Neural cell (in vitro differentiated cells): ENCODE data around the gene PLXNC1. TPM values are rescaled to one million over a fixed set of nuclear protein-coding genes. Genes with fewer than 3 reads are reported as not detected.

Experiments used
- H2AFZ ChIP-seq: fragments of 200-600, 300-800 bp; sonication (generic), shearing (Covaris generic); 2 replicates; pipeline ENCODE4 v1.6.0; 2014; ENCODE audit warnings: low read depth, mild to moderate bottlenecking, antibody characterized with exemption, low read length, moderate library complexity
- H3F3A ChIP-seq: fragments of 200-600 bp; shearing (Covaris generic); 2 replicates; pipeline ENCODE4 v1.6.1; 2016; ENCODE audit warnings: mild to moderate bottlenecking, moderate library complexity, mixed read lengths, antibody characterized with exemption, low read length; ENCODE audit not compliant: insufficient read depth, poor library complexity, severe bottlenecking
- H3K27ac ChIP-seq: fragments of 200-600, 300-800 bp; sonication (generic), shearing (Covaris generic); 2 replicates; pipeline ENCODE4 v1.5.1; 2014; ENCODE audit warnings: mild to moderate bottlenecking, low read length, moderate library complexity
- H3K27me3 ChIP-seq: fragments of 300-800, 200-600 bp; sonication (generic), shearing (Covaris generic); 2 replicates; pipeline ENCODE4 v1.6.0; 2014; ENCODE audit warnings: mild to moderate bottlenecking, low read depth, low read length, moderate library complexity; ENCODE audit not compliant: insufficient read depth
- H3K36me3 ChIP-seq: fragments of 300-800, 200-600 bp; sonication (generic), shearing (Covaris generic); 2 replicates; pipeline ENCODE4 v1.5.1; 2014; ENCODE audit warnings: mild to moderate bottlenecking, antibody characterized with exemption, low read length, moderate library complexity; ENCODE audit not compliant: insufficient read depth
- H3K4me2 ChIP-seq: fragments of 300-800, 200-600 bp; sonication (generic), shearing (Covaris generic); 2 replicates; pipeline ENCODE4 v1.6.0; 2014; ENCODE audit warnings: mild to moderate bottlenecking, low read length
- H3K4me3 ChIP-seq: fragments of 300-800, 200-600 bp; sonication (generic), shearing (Covaris generic); 2 replicates; pipeline ENCODE4 v1.5.1; 2014; ENCODE audit warnings: mild to moderate bottlenecking, low read length, moderate library complexity
- H3K79me2 ChIP-seq: fragments of 200-600 bp; shearing (Covaris generic); replicated peaks from 2 replicates; pipeline ENCODE4 v1.6.0; 2014; ENCODE audit warnings: mild to moderate bottlenecking, low read length, moderate library complexity; ENCODE audit not compliant: insufficient read depth
- H3K9ac ChIP-seq: fragments of 300-800, 200-600 bp; sonication (generic), shearing (Covaris generic); 2 replicates; pipeline ENCODE4 v1.6.1; 2016; ENCODE audit warnings: mild to moderate bottlenecking, low read length, mixed read lengths
- H3K9me2 ChIP-seq: fragments of 200-600 bp; shearing (Covaris generic); 2 replicates; pipeline ENCODE4 v1.6.1; 2016; ENCODE audit warnings: mild to moderate bottlenecking, low read length, mixed read lengths; ENCODE audit not compliant: insufficient read depth
- H3K9me3 ChIP-seq: fragments of 200-600, 300-800 bp; sonication (generic), shearing (Covaris generic); 2 replicates; pipeline ENCODE4 v1.6.1; 2016; ENCODE audit warnings: mild to moderate bottlenecking, mixed run types, low read length, moderate library complexity, mixed read lengths
- H4K20me1 ChIP-seq: fragments of 200-600 bp; shearing (Covaris generic); 2 replicates; pipeline ENCODE4 v1.6.1; 2016; ENCODE audit warnings: mild to moderate bottlenecking, mixed run types; ENCODE audit not compliant: insufficient read depth
- CTCF ChIP-seq: fragments of 450-650 bp; IDR thresholded peaks from 2 replicates; pipeline ENCODE4 v1.5.1; 2014; ENCODE audit warnings: antibody characterized with exemption, mild to moderate bottlenecking, moderate library complexity; ENCODE audit not compliant: poor library complexity, severe bottlenecking
- EP300 ChIP-seq: fragments of 450-650 bp; conservative IDR thresholded peaks from 2 replicates; pipeline ENCODE4 v1.6.1; 2014; ENCODE audit warnings: antibody characterized with exemption, mild to moderate bottlenecking, moderate library complexity; ENCODE audit not compliant: poor library complexity, severe bottlenecking
- EZH2 ChIP-seq: fragments of 200-600, 300-800 bp; shearing (Covaris generic), sonication (generic); IDR thresholded peaks from 2 replicates; pipeline ENCODE4 v1.6.1; 2014; ENCODE audit warnings: antibody characterized with exemption, low read length, borderline replicate concordance, mild to moderate bottlenecking; ENCODE audit not compliant: insufficient read depth, poor library complexity, severe bottlenecking
- MXI1 ChIP-seq: fragments of 450-650 bp; conservative IDR thresholded peaks from 2 replicates; pipeline ENCODE4 v1.6.1; 2014; ENCODE audit warnings: antibody characterized with exemption, mild to moderate bottlenecking; ENCODE audit not compliant: poor library complexity, severe bottlenecking
- POLR2AphosphoS5 ChIP-seq: IDR thresholded peaks from 2 replicates; pipeline ENCODE4 v1.6.1; 2012
- RAD21 ChIP-seq: fragments of 450-650 bp; conservative IDR thresholded peaks from 2 replicates; pipeline ENCODE4 v1.6.1; 2014; ENCODE audit warnings: antibody characterized with exemption, mild to moderate bottlenecking, moderate library complexity
- REST ChIP-seq: IDR thresholded peaks from 2 replicates; pipeline ENCODE4 v1.6.1; 2012; ENCODE audit warnings: borderline replicate concordance
- SMC3 ChIP-seq: fragments of 450-650 bp; conservative IDR thresholded peaks from 2 replicates; pipeline ENCODE4 v1.6.1; 2014; ENCODE audit warnings: antibody characterized with exemption, mild to moderate bottlenecking, moderate library complexity; ENCODE audit not compliant: poor library complexity
- TAF1 ChIP-seq: IDR thresholded peaks from 2 replicates; pipeline ENCODE4 v1.6.1; 2012; ENCODE audit warnings: low read depth
- polyA plus RNA-seq: library from polyadenylated mRNA; depleted of rRNA; stranded (reverse); fragments of >200 nt; gene quantifications from 2 replicates; pipeline ENCODE4 v1.2.3, GENCODE V29; 2014

The PLXNC1 gene
- polyA plus RNA-seq, 1 donor from 2014 or later: 76.3 TPM

GRCh38 chr12:94109160-94109559, 39.2 kb upstream of the PLXNC1 start:
- H3K9ac ChIP-seq: no peak overlapping the region
- no peaks in the 10 kb centered on the region for H3K79me2 ChIP-seq
- H3K36me3 ChIP-seq: no peaks in the 10 kb centered on the region
- no peaks in the 10 kb centered on the region for H3F3A ChIP-seq
- no peak for TF ChIP-seq MXI1
- TF ChIP-seq RAD21: no peak
- no peak for TF ChIP-seq EP300
- TF ChIP-seq REST: no peak
- no peak for TF ChIP-seq TAF1
- TF ChIP-seq CTCF: no peak
- no peak for TF ChIP-seq SMC3
- no peak for TF ChIP-seq POLR2AphosphoS5
- no peak for TF ChIP-seq EZH2
- no peaks in the 10 kb centered on the region for H3K9me3 ChIP-seq
- no peak overlapping the region for H3K4me3 ChIP-seq
- H4K20me1 ChIP-seq: no peaks in the 10 kb centered on the region
- no peaks in the 10 kb centered on the region for H3K9me2 ChIP-seq
- no peaks in the 10 kb centered on the region for H3K27me3 ChIP-seq
- H2AFZ ChIP-seq: no peak overlapping the region
- H3K27ac ChIP-seq: no peak overlapping the region
- H3K4me2 ChIP-seq: no peak overlapping the region

- TF ChIP-seq TAF1: no peak
- TF ChIP-seq POLR2AphosphoS5: no peak
- no peak for TF ChIP-seq CTCF
- no peak for TF ChIP-seq SMC3
- no peak for TF ChIP-seq EP300
- TF ChIP-seq EZH2: no peak
- TF ChIP-seq MXI1: no peak
- TF ChIP-seq REST: no peak
- no peak for TF ChIP-seq RAD21
- no peak overlapping the region for H3K4me3 ChIP-seq
Observed at GRCh38 chr12:94110258-94110657, 38.1 kb upstream of the PLXNC1 start.

More at GRCh38 chr12:94110258-94110657, 38.1 kb upstream of the PLXNC1 start:
- no peak overlapping the region for H3K9ac ChIP-seq
- H3K4me2 ChIP-seq: no peak overlapping the region
- no peaks in the 10 kb centered on the region for H3K9me2 ChIP-seq
- no peak overlapping the region for H3K27ac ChIP-seq
- no peaks in the 10 kb centered on the region for H3K79me2 ChIP-seq
- H3F3A ChIP-seq: no peaks in the 10 kb centered on the region
- no peaks in the 10 kb centered on the region for H4K20me1 ChIP-seq
- H3K9me3 ChIP-seq: no peaks in the 10 kb centered on the region
- no peaks in the 10 kb centered on the region for H3K27me3 ChIP-seq
- H3K36me3 ChIP-seq: no peaks in the 10 kb centered on the region
- no peak overlapping the region for H2AFZ ChIP-seq
